GM18861 (cell line): ENCODE data around the gene MPZL1.

ENCODE experiments used
- ATAC-seq: cut with Tn5 transposase; IDR thresholded peaks from one replicate; pipeline ENCODE4 v1.9.1; 2021; ENCODE audit not compliant: unreplicated experiment

The MPZL1 gene

GRCh38 chr1:167776151-167776550 is 54.4 kb downstream of the MPZL1 start:
- no peak for ATAC-seq

DNA sequence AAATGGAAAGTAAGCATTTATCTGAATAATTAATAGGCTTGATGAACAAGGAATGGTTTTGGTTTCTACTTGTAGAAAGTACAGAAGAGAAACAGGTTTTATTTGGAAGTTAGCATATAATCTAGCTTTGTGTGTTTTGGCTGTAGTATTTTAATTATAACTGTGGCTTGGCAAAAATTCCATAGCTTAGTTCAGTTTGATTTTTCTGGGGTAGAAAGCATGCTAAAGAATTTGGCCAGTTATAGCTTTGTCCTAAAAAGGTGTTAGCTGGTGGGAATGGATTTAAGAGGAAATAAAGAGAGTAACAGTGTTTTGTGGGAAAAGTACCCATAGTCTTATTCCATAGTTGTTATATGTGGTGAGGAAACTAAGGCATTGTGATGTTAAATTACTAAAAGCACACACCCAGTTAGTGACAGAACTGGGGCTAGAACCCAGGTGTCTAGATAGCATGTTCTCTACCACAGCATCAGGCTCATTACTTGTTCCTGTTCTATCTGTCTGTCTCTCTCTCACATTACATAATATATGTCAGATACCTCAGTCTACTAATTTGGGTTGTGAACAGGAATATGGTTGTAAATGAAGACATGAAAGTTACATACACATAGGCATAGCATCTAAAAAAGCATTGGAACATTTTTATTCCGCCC is 55.0 kb downstream of the MPZL1 start:
- no peak for ATAC-seq

- ATAC-seq, result no peak
Measured at GRCh38 chr1:167777269-167777650, 55.5 kb downstream of the MPZL1 start.

GRCh38 chr1:167781558-167781957 is 59.8 kb downstream of the MPZL1 start:
- ATAC-seq, result no peak

DNA sequence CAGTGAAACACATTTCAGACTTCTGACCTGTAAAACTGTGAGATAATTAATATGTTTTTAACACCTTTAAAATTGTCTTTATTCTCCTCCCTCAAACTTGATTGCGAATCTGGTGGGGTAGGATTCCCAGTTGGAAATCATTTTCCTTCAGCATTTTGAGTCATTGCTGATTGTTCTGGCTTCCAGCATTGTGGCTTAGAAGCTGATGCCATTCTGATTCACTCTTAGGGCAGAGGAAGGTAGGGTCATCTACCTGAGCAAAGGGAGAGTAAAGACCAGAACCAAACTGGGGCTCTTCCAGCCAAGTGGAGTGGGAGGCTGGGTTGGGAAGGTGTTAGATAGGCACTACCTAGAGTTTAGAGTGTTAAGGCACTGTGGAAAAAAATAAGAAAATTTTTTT is 61.2 kb downstream of the MPZL1 start:
- no peak for ATAC-seq

DNA sequence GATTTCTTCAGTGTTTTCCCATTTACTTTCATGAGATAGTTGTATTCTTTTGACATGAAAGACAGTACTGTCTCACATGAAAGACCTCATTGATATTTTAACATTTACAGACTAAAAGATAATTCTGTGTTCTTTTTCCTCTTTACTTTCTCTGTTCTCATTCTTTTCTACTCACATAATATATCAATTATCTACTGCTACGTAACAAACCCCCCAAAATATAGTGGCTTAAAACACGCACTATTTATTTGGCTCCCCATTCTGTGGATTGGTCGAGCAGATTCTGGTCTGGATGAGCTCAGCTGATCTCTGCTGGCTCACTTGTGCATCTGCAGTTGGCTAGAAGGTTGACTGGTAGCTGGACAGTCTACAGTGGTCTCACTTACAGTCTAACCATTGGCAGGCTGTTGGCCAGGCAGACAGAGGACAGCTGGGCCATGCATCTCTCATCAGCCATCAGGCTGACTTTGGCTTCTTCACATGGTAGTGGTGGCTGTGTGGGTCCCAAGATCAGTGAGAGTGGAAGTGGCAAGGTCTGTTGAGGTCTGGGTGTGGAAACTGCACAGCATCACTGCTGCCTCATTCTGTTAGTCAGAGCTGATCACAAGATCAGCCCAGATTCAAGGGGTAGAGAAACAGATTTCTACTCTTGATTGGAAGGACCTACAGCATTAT is 63.2 kb downstream of the MPZL1 start:
- no peak for ATAC-seq

DNA sequence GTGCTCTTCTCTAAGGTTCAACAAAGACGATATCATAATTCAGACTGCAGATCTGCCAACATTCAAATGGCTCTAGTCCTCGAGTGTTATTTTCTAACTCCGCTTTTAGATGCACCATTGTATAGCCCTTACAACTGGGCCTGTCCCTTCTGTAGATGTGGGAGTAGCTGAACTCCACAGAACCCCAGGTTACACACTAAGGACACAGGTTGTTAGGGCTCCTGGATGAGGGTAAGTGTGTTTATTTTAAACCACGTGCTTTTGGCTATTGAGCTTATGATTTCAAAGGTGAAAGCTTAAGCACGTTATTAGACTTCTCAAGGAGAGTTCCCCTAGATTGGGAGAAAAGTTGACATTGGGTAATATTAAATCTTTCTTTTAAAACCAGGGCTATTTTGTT is 64.7 kb downstream of the MPZL1 start:
- ATAC-seq, result no peak

- ATAC-seq, result no peak
Measured at GRCh38 chr1:167789501-167789900, 67.7 kb downstream of the MPZL1 start.

- ATAC-seq, result no peak
Measured at GRCh38 chr1:167790117-167790516, 68.3 kb downstream of the MPZL1 start.

DNA sequence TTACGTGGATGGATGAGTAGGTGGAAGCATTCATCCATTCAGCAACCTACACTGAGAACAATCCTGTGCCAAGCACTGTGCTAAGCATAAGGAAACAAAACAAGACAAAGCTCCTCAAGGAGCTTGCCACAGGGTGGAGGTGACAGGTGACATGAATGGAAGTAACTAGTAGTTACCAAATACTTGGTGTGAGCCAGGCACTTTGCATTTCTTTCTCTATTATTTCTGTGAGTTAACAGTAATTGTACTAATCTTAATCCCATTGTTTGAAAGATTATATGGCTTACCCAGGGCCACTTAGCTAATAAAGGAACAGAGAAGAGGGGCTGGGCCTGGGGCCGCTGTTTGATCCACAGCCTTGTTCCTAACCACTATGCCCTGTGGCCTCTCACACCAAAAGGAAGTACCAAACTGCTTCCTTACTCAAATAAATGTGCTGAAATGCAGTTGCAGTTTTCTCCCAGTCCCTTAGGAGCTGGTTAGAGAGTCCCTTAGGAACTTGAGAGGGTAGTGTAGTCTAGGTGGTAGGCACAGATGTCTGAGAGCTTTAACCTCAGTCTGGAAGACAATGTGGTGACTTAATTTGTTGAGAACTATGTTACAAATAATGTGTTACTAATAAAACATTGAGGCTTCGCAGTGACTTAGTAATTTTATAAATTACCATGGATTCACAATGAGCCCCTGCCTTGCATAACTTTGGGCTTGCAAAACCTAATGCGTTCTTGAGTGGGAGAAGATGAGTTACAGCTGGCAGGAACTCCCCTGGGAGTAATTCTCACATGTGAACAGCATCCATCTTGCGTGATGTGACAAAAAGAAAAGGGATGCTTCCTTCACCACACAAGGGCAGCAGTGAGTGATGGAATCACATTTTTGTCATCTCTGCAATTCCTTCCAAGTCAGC is 69.8 kb downstream of the MPZL1 start:
- no peak for ATAC-seq

- no peak for ATAC-seq
Measured at GRCh38 chr1:167792188-167792565, 70.4 kb downstream of the MPZL1 start.

DNA sequence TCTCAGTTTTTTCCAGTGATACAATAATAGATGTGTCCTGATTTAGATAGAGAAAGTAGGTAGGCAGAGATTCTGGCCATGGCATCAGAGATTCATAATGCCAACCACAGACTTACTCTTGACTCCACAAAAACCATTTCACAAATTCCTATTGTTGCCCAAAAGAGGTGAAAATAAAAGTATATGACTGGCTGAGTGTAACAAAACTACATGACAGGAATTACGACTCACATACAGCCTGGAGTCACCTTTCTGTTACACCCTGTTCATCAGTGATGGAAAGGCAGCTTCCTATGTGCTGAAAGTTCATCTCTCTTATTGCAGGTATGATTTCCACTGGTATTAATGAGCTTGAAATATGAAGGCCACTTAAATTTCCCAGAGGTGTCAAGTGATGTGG is 72.3 kb downstream of the MPZL1 start:
- ATAC-seq, result no peak

GRCh38 chr1:167795810-167796740 is 74.3 kb downstream of the MPZL1 start:
- ATAC-seq, result no peak

DNA sequence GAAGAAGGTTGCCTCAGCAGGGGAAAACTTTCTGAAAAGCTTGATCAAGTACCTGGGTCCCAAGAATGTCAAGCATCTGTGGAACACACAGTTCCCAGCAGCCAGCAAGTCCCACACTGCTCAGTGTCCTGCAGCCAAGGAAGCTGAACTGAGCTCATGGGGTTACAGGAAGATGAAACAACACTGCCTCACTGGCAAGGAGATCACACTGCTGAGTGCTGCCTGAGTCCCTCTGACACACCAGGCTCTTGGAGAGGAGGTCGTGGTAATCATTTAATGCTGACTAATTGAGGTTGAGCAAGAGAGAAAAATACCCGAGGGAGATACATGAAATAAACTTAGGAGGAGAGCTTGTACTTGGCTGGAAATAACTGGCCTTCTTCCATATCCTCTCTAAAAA is 75.2 kb downstream of the MPZL1 start:
- ATAC-seq, result no peak

GRCh38 chr1:167798952-167799351 is 77.2 kb downstream of the MPZL1 start:
- no peak for ATAC-seq

DNA sequence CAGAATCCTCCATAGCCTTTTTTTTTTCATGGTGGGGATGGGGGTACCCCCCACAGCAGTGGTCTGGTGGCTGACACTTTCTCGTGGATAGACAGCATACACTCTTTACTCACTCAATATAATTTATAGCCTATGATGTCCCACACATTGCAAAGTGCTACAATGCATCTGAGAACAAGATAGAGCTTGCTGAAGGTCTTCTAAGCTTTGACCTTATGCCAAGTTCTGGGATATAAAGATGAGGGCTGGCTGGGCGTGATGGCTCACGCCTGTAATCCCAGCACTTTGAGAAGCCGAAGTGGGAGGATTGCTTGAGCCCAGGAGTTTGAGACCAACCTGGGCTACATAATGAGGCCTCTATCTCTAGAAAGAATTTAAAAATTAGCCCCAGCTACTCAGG is 78.0 kb downstream of the MPZL1 start:
- ATAC-seq, result no peak

GRCh38 chr1:167800251-167800650 is 78.5 kb downstream of the MPZL1 start:
- ATAC-seq, result no peak

DNA sequence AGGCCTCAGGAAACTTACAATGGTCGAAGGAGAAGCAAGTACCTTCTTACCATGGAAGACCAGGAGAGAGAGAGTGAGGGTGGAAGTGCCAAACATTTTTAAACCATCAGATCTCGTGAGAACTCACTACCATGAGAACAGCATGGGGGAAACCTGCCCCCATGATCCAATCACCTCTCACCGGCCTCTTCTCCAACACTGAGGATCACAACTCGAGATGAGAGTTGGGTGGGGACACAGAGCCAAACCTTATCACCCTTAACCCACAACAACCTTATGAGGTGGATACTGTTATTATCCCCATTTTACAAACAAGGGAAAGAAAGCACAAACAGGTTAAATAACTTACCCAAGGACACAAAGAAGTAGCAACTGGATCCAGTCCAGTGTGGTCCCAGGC is 80.5 kb downstream of the MPZL1 start:
- no peak for ATAC-seq

DNA sequence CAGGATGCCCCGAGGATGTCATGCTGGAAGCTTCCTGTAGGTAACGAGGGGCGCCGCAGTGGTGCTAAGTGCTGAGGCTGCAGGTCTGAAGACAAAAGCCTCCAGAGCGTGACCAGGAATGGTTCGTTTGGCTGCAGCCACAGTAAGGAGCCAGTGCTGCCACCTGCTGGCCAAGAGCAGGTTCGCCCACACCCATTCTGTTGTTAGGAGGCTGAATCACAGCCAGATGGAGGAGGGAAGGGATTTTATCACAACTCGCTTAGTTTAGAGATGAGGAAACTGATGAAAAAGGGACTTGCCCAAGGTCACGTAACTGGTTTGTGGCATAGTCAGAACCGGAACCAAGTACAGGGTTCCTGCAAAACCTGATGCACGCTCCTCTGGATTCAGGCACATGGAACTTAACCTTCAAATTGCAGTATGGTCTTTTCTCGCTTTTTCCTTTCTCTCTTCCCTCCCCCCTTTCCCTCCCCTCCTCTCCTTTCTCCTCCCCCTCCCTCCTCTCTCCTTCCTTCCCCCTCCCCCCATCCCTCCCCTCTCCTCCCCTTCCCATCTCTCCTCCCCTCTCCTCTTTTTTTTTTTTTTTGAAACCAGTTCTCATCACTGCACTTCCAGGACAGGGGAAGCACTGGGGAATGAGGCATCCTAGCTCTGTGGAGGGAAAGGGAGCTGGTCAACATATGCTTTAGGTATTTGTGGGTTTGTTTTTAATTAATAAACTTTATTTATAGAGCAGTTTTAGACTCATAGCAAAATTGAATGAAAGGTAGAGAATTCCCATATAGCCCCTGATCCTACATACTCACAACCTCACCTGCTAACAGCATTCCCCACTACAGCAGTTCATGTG is 81.8 kb downstream of the MPZL1 start:
- peak; percentile 74 for ATAC-seq

DNA sequence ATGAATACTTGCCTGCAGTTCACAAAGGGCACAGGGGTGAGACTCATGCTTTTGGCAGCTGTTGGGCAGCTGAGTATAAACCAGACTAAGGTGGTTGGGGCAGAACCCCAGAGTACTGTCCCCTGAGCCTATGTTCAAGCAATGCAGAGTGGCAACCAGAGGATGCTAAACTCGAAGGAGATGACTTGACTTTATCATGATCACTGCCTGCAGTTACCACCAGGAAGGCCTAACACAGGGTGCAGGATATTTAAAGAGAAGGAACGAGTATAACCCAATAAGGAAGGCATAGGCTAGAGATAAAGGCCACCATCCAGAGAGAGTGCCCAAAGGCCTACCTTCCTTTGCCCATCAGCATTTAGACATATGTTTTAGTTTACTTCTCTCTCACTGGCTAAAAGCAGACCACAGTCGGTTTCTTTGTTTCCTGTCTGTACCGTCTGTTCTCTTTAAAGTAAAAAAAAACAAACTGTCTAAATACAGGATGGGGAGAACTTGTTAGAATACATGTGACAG is 83.3 kb downstream of the MPZL1 start:
- no peak for ATAC-seq
